Activated T-helper 17 cell treated with anti-CD3 and anti-CD28 coated beads, Interleukin-2, amount 50 U/mL, for 72 hours (primary cell): Measurements from ENCODE around the gene MRPL18. TPM values are rescaled to one million over a fixed set of nuclear protein-coding genes. Genes with fewer than 3 reads are reported as not detected.
A peak's percentile ranks its signal among the peaks of the same experiment; 100 is the strongest.
"Not testable (repeated sequence)": the region's sequence is repeated elsewhere in the genome, so short reads cannot be mapped to it uniquely, and the experiment has no call there.

Experiments
- ATAC-seq: fragments of 150-1000 bp; cut with Tn5 transposase; replicated peaks from 2 replicates; pipeline ENCODE4 v1.10.0; 2021; ENCODE audit warnings: mild to moderate bottlenecking, moderate library complexity
- H3K27ac Mint-ChIP-seq: one replicate; pipeline ENCODE4 v1.8.0; 2022; ENCODE audit warnings: mixed read lengths
- H3K27me3 Mint-ChIP-seq: one replicate; pipeline ENCODE4 v1.8.0; 2022; ENCODE audit warnings: mixed read lengths
- H3K36me3 Mint-ChIP-seq: one replicate; pipeline ENCODE4 v1.8.0; 2022; ENCODE audit warnings: low read depth, mild to moderate bottlenecking, mixed read lengths
- H3K4me1 Mint-ChIP-seq: one replicate; pipeline ENCODE4 v1.8.0; 2022; ENCODE audit warnings: mixed read lengths
- H3K4me3 Mint-ChIP-seq: one replicate; pipeline ENCODE4 v1.8.0; 2022; ENCODE audit warnings: mild to moderate bottlenecking, mixed read lengths
- H3K9me3 Mint-ChIP-seq: one replicate; pipeline ENCODE4 v1.8.0; 2022; ENCODE audit warnings: mixed read lengths
- total RNA-seq, 2 donors: library from RNA; stranded (reverse); gene quantifications; one replicate each; pipeline ENCODE4 v1.2.3, GENCODE V29; 2022

The MRPL18 gene
- total RNA-seq = 100 to 1,000 TPM in 1 of 2 donors, 10 to 100 TPM in 1; 61.9 to 124 TPM

- H3K36me3 Mint-ChIP-seq = peaks cover 96% of the 10 kb centered on the region
- peak within 1 kb of the TSS; percentile 95 for H3K4me3 Mint-ChIP-seq
- H3K27me3 Mint-ChIP-seq = no peaks in the 10 kb centered on the region
- peak within 1 kb of the TSS; percentile 97 for H3K27ac Mint-ChIP-seq
- no peaks in the 10 kb centered on the region for H3K9me3 Mint-ChIP-seq
- peaks cover 45% of the 10 kb centered on the region for H3K4me1 Mint-ChIP-seq
- ATAC-seq = peak; percentile 87
Measured at GRCh38 chr6:159790149-159790955, at the start of gene MRPL18. MRPL18 (plus strand) TSS chr6:159790467; CDS start chr6:159790588, 121 bp downstream.

GRCh38 chr6:159742165-159742564 lies 48.1 kb upstream of the MRPL18 start:
- H3K9me3 Mint-ChIP-seq = no peaks in the 10 kb centered on the region
- H3K36me3 Mint-ChIP-seq = peaks cover 100% of the 10 kb centered on the region
- no peak overlapping the region for H3K4me3 Mint-ChIP-seq
- no peaks in the 10 kb centered on the region for H3K27me3 Mint-ChIP-seq
- no peak for ATAC-seq
- H3K4me1 Mint-ChIP-seq = peaks cover 25% of the 10 kb centered on the region
- no peak overlapping the region for H3K27ac Mint-ChIP-seq

DNA sequence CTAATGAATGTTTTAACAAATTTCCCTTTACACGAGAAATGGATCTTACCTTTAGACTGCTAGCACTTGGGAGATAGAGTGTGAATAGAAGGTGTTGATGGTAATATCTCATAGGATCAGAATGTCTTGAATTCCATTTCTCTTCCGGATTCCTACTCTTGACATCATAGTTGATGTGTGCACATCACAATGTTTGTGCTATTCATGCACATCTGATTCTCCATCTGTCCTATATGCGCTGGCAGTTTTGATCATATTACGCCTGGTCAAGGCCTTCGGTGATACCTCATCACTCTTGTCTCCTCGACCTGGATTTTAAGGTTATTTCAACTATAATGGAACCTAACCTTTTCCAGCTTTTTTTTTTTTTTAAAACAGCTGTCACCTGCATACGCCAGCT lies 45.2 kb upstream of the MRPL18 start:
- Mint-ChIP-seq H3K4me1 (peaks cover 19% of the 10 kb centered on the region), H3K9me3 (no peaks in the 10 kb centered on the region), H3K27me3 (no peaks in the 10 kb centered on the region), H3K27ac (peak overlapping the region; percentile 68), H3K36me3 (peaks cover 100% of the 10 kb centered on the region), H3K4me3 (no peak overlapping the region)
- ATAC-seq = no peak

DNA sequence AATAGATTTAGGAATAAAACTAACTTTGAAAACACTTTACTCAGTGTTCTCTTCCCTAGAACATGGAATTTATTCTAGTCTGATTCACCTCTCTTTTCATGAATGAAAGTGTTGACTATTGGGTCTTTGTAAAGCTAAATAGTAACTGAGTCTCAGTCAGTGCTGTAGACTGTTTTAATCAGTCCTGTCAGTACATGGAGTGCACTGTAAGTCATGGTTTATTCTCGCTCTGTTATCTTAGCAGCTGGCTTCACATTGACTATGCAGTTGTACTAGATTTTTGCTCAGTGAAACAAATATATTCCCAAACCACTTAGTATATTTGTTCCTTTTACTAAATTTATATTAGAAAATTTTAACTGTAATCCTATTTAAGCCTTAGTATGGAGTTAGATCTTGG lies 43.5 kb upstream of the MRPL18 start:
- peaks cover 10% of the 10 kb centered on the region for H3K4me1 Mint-ChIP-seq
- no peak for ATAC-seq
- peaks cover 100% of the 10 kb centered on the region for H3K36me3 Mint-ChIP-seq
- no peak overlapping the region for H3K27ac Mint-ChIP-seq
- no peaks in the 10 kb centered on the region for H3K9me3 Mint-ChIP-seq
- no peak overlapping the region for H3K4me3 Mint-ChIP-seq
- no peaks in the 10 kb centered on the region for H3K27me3 Mint-ChIP-seq

- peaks cover 100% of the 10 kb centered on the region for H3K36me3 Mint-ChIP-seq
- H3K27me3 Mint-ChIP-seq, H3K4me3 Mint-ChIP-seq, H3K9me3 Mint-ChIP-seq, H3K27ac Mint-ChIP-seq, ATAC-seq: not testable (repeated sequence)
- peaks cover 10% of the 10 kb centered on the region for H3K4me1 Mint-ChIP-seq
Measured at GRCh38 chr6:159748127-159748526, 42.1 kb upstream of the MRPL18 start.

DNA sequence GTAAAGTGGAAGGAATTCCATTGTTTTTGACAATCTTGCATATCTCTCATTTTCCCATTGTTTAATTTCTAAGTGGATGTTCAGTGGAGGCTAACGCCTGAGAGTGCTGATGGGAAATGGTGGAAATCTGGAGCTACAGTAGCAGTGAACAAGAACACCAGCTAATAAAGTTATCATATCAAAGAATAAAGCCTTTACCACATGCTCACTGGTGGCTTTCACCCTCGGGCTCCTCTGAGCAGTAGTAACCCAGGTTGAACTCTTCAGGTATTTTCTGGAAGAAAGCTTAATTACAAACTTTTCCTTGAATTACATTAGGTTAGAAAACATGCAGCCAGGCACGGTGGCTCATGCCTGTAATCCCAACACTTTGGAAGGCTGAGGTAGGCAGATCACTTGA lies 38.8 kb upstream of the MRPL18 start:
- no peak for ATAC-seq
- no peaks in the 10 kb centered on the region for H3K9me3 Mint-ChIP-seq
- no peaks in the 10 kb centered on the region for H3K4me1 Mint-ChIP-seq
- no peaks in the 10 kb centered on the region for H3K27me3 Mint-ChIP-seq
- no peak overlapping the region for H3K27ac Mint-ChIP-seq
- peaks cover 100% of the 10 kb centered on the region for H3K36me3 Mint-ChIP-seq
- H3K4me3 Mint-ChIP-seq = no peak overlapping the region

- Mint-ChIP-seq H3K4me3 (no peak overlapping the region), H3K27ac (no peak overlapping the region), H3K27me3 (no peaks in the 10 kb centered on the region), H3K9me3 (no peaks in the 10 kb centered on the region), H3K36me3 (peaks cover 100% of the 10 kb centered on the region), H3K4me1 (no peaks in the 10 kb centered on the region)
- no peak for ATAC-seq
Measured at GRCh38 chr6:159753081-159753872, 37.0 kb upstream of the MRPL18 start.

- H3K27ac Mint-ChIP-seq = no peak overlapping the region
- peaks cover 4% of the 10 kb centered on the region for H3K4me1 Mint-ChIP-seq
- no peak overlapping the region for H3K4me3 Mint-ChIP-seq
- no peaks in the 10 kb centered on the region for H3K9me3 Mint-ChIP-seq
- H3K36me3 Mint-ChIP-seq = peaks cover 96% of the 10 kb centered on the region
- no peaks in the 10 kb centered on the region for H3K27me3 Mint-ChIP-seq
- ATAC-seq = no peak
Measured at GRCh38 chr6:159754401-159754800, 35.9 kb upstream of the MRPL18 start.

DNA sequence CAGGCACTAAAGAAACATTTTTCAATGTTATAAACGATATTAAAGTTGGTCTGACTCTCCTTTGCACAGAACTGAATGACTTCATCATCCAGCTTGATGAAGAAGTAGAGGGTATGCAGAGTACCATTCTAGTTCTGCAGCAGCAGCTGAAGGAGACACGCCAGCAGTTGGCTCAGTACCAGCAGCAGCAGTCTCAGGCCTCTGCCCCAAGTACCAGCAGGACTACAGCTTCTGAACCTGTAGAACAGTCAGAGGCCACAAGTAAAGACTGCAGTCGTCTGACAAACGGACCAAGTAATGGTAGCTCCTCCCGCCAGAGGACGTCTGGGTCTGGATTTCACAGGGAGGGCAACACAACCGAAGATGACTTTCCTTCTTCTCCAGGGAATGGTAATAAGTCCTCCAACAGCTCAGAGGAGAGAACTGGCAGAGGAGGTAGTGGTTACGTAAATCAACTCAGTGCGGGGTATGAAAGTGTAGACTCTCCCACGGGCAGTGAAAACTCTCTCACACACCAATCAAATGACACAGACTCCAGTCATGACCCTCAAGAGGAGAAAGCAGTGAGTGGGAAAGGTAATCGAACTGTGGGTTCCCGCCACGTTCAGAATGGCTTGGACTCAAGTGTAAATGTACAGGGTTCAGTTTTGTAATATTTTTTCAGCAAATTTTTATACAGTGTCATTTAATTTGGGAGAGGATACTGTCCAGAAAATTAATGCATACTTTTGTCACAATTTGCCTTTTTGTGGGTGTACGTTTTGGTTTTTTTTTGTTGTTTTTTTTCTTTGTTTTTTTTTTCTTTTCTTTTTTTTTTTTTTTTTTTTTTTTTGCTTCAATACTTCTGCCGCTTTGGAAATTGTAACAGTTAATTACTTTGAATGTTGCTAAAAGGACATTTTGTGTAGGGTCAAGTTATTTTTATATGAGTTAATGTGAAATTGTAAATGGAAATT lies 35.0 kb upstream of the MRPL18 start:
- no peaks in the 10 kb centered on the region for H3K27me3 Mint-ChIP-seq
- no peak overlapping the region for H3K4me3 Mint-ChIP-seq
- ATAC-seq = no peak
- peaks cover 94% of the 10 kb centered on the region for H3K36me3 Mint-ChIP-seq
- H3K27ac Mint-ChIP-seq = no peak overlapping the region
- peaks cover 10% of the 10 kb centered on the region for H3K4me1 Mint-ChIP-seq
- no peaks in the 10 kb centered on the region for H3K9me3 Mint-ChIP-seq

GRCh38 chr6:159756508-159756907 lies 33.8 kb upstream of the MRPL18 start:
- peaks cover 20% of the 10 kb centered on the region for H3K4me1 Mint-ChIP-seq
- H3K36me3 Mint-ChIP-seq = peaks cover 93% of the 10 kb centered on the region
- no peaks in the 10 kb centered on the region for H3K9me3 Mint-ChIP-seq
- no peak for ATAC-seq
- no peaks in the 10 kb centered on the region for H3K27me3 Mint-ChIP-seq
- H3K27ac Mint-ChIP-seq = no peak overlapping the region
- no peak overlapping the region for H3K4me3 Mint-ChIP-seq

- no peak for ATAC-seq
- Mint-ChIP-seq H3K9me3 (no peaks in the 10 kb centered on the region), H3K36me3 (peaks cover 90% of the 10 kb centered on the region)
Measured at GRCh38 chr6:159758031-159759001, 32.0 kb upstream of the MRPL18 start.

GRCh38 chr6:159759645-159760044 lies 30.6 kb upstream of the MRPL18 start:
- Mint-ChIP-seq H3K9me3 (no peaks in the 10 kb centered on the region), H3K36me3 (peaks cover 90% of the 10 kb centered on the region), H3K27ac (peak overlapping the region; percentile 3), H3K4me3 (peak overlapping the region; percentile 90), H3K4me1 (peaks cover 25% of the 10 kb centered on the region), H3K27me3 (no peaks in the 10 kb centered on the region)
- no peak for ATAC-seq

More at GRCh38 chr6:159758031-159759001, 32.0 kb upstream of the MRPL18 start:
- H3K4me3 Mint-ChIP-seq = no peak overlapping the region
- H3K27ac Mint-ChIP-seq = peak overlapping the region; percentile 67
- H3K27me3 Mint-ChIP-seq = no peaks in the 10 kb centered on the region
- H3K4me1 Mint-ChIP-seq = peaks cover 25% of the 10 kb centered on the region

DNA sequence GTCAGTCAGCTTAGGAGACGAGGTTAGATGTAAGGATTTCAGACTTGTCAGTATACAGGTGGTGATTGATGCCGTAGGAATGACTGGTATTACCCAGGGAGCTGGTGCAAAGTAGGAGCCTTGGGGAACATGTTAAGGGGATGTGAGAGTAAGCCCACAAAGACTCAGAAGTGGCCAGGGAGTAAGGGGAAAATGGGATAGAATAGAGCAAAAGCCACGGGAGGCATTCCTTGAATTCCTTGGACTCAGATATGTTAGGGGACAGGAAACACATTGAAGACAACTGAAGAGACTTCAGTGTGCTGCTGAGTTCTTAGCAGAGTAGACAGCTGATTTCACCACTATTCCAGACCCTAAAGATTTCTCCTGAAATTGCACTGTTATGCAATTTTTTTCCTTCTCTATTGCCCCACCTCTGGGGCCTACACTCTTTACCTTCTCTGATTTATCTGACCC lies 29.6 kb upstream of the MRPL18 start:
- no peak for ATAC-seq
- H3K27me3 Mint-ChIP-seq = no peaks in the 10 kb centered on the region
- H3K4me3 Mint-ChIP-seq = peak overlapping the region; percentile 90
- no peaks in the 10 kb centered on the region for H3K9me3 Mint-ChIP-seq
- H3K27ac Mint-ChIP-seq = peak overlapping the region; percentile 94
- peaks cover 25% of the 10 kb centered on the region for H3K4me1 Mint-ChIP-seq
- peaks cover 90% of the 10 kb centered on the region for H3K36me3 Mint-ChIP-seq
